ENCODE measurements around the gene HDAC4. TPM values are rescaled to one million over a fixed set of nuclear protein-coding genes. Genes with fewer than 3 reads are reported as not detected.

HDAC4 gene
- total and polyA plus RNA-seq, 3 experiments from 2014 or later: 8.3 to 28.8 (median 24.0) TPM

DNA sequence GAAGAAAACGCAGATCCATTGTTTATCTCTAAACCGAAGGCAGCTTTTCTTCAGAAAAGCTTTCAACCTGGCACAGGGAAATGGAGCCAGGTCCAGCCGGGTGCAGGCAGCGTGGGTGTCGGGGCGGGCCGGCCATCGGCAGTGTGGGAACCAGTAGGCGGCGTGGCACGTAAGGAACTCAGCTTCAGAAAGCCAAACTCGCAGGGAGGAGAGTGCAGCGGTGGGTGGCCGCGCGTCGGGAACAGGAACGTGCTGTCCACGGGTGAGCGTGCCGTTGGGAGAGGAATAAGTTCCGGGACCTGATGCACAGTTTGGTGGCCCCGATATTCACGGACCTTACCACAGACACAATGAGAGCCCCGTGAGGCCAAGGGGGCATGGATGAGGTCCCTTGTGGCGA lies 282.6 kb downstream of the HDAC4 start:
- Histone ChIP-seq H3K27ac (ENCODE audit: low read depth, low read length) (no peak overlapping the region), H3K4me1 (ENCODE audit: insufficient read depth, low read length) (no peaks in the 10 kb centered on the region), H3K4me3 (ENCODE audit: low read length) (no peak overlapping the region), H3K9me3 (ENCODE audit: low read length) (no peaks in the 10 kb centered on the region), H3K27me3 (ENCODE audit: insufficient read depth, low read length, poor library complexity, severe bottlenecking) (no peaks in the 10 kb centered on the region), H3K36me3 (ENCODE audit: insufficient read depth, low read length) (no peaks in the 10 kb centered on the region)
- no peaks in the 10 kb centered on the region for H3K9me3 Mint-ChIP-seq
- ChIA-PET POLR2A (no interaction called here), CTCF (no interaction called here)
- H3K4me1 Mint-ChIP-seq: peaks cover 19 to 32% (median 19%) of the 10 kb centered on the region in 3 donors
- H3K27me3 Mint-ChIP-seq: no peaks in the 10 kb centered on the region
- peak overlapping the region in 1 of 8 donors; percentile 32 for H3K27ac Mint-ChIP-seq
- peaks cover 0 to 28% (median 4%) of the 10 kb centered on the region in 3 donors for H3K36me3 Mint-ChIP-seq
- no peak for DNase-seq
- H3K4me3 Mint-ChIP-seq: peak overlapping the region in 3 of 7 donors; percentile 37 to 41 (median 40)

DNA sequence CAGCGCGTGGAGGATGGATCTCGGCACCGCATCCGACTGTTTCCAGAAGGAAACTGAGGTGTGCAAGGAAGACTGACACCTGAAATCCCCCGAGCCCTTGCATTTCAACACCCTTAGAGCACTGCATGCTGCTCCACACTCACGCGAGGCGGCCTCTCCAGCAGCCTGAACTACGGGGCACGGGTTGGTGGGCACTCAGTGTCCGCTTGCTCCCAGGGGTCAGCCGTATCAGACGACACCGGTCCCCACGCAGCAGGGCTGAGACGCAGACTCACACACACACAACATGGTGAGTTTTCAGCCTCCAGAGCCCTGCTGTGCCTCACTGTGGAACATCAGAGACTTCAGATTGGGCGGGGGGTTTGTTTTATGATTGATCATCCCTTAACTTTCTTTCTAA lies 283.0 kb downstream of the HDAC4 start:
- POLR2A ChIA-PET: interaction anchor here (0.6 kb wide), 1 partner anchor 1266 kb away, joined by 3 read pairs; no protein-coding TSS in a partner anchor

DNA sequence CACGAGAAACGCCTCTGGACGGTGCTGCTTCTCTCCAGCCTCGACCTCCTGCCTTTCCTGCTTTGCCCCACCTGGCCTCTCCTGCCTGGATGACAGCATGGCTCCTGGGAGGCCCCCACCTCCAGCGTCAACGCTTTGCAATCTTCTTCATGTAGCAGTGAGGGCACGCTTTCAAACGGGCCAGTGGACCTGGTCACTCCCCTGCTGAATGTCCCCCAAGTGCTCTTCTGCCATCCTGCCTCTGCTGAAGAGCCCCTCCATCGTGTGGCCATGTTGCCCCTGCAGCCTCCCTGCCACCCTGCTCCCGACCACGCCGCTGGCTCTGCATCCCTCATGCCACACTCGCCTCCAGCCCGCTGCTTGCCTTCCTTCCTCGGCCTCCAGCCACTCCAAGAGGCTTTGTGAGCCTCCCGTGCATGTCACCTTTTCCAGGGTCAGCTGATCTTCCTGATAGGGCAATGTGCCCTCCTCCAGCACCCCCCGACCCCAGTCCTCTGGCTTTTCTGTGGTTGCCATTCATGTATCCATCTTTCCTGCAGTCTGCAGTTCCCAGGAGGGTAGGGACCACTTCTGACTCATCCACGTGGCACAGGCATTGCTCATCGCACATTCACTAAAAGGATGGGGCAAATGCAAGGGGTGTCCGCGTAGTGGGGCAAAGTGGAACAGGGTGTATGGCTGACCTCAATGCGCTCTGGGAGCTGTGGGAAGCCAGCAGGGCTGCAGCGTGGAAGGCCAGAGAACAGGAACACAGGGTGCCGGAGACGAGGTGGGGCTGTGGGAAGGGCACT lies 284.2 kb downstream of the HDAC4 start:
- Histone ChIP-seq H3K4me1 (ENCODE audit: insufficient read depth, low read length) (no peaks in the 10 kb centered on the region), H3K27ac (ENCODE audit: low read depth, low read length) (no peak overlapping the region), H3K27me3 (ENCODE audit: insufficient read depth, low read length, poor library complexity, severe bottlenecking) (no peaks in the 10 kb centered on the region), H3K4me3 (ENCODE audit: low read length) (no peak overlapping the region), H3K9me3 (ENCODE audit: low read length) (no peaks in the 10 kb centered on the region), H3K36me3 (ENCODE audit: insufficient read depth, low read length) (no peaks in the 10 kb centered on the region)
- Mint-ChIP-seq H3K36me3 (peaks cover 0 to 27% (median 4%) of the 10 kb centered on the region in 3 donors), H3K4me3 (peak overlapping the region in 2 of 7 donors; percentile 5 to 83), H3K27me3 (no peaks in the 10 kb centered on the region), H3K27ac (peak overlapping the region in 4 of 8 donors; percentile 29 to 79 (median 46)), H3K4me1 (peaks cover 19 to 32% (median 19%) of the 10 kb centered on the region in 3 donors), H3K9me3 (no peaks in the 10 kb centered on the region)
- ChIA-PET CTCF (no interaction called here), POLR2A (no interaction called here)
- DNase-seq: no peak

More for the DNA sequence above, 283.0 kb downstream of the HDAC4 start:
- Histone ChIP-seq H3K27ac (ENCODE audit: low read depth, low read length) (no peak overlapping the region), H3K36me3 (ENCODE audit: insufficient read depth, low read length) (no peaks in the 10 kb centered on the region), H3K9me3 (ENCODE audit: low read length) (no peaks in the 10 kb centered on the region), H3K4me3 (ENCODE audit: low read length) (no peak overlapping the region), H3K4me1 (ENCODE audit: insufficient read depth, low read length) (no peaks in the 10 kb centered on the region), H3K27me3 (ENCODE audit: insufficient read depth, low read length, poor library complexity, severe bottlenecking) (no peaks in the 10 kb centered on the region)
- peak overlapping the region in 1 of 7 donors; percentile 9 for H3K4me3 Mint-ChIP-seq
- H3K27me3 Mint-ChIP-seq: no peaks in the 10 kb centered on the region
- no peak for DNase-seq
- CTCF ChIA-PET: no interaction called here
- no peaks in the 10 kb centered on the region for H3K9me3 Mint-ChIP-seq
- H3K27ac Mint-ChIP-seq: peak overlapping the region in 1 of 8 donors; percentile 32
- peaks cover 19 to 32% (median 19%) of the 10 kb centered on the region in 3 donors for H3K4me1 Mint-ChIP-seq
- peaks cover 0 to 28% (median 4%) of the 10 kb centered on the region in 3 donors for H3K36me3 Mint-ChIP-seq

DNA sequence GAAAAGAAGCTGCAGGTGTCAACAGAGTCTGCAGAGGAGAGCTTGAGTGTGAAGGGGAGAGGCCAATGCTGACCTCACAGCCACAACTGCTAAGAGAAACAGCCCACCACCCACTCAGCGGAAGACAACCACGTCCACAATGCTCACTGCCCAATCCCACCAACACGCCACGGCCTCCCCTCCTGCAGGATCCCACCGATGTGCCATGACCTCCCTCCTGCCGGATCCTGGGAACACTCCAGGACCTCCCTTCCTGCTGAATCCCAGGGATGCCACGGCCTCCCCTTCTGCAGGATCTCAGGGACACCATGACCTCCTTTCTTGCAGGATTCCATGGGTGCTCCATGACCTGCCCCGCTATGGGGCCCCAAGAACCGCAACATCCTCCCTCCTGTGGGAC lies 285.2 kb downstream of the HDAC4 start:
- Histone ChIP-seq H3K36me3 (ENCODE audit: insufficient read depth, low read length) (no peaks in the 10 kb centered on the region), H3K4me3 (ENCODE audit: low read length) (no peak overlapping the region), H3K27me3 (ENCODE audit: insufficient read depth, low read length, poor library complexity, severe bottlenecking) (no peaks in the 10 kb centered on the region), H3K9me3 (ENCODE audit: low read length) (no peaks in the 10 kb centered on the region), H3K4me1 (ENCODE audit: insufficient read depth, low read length) (no peaks in the 10 kb centered on the region), H3K27ac (ENCODE audit: low read depth, low read length) (no peak overlapping the region)
- CTCF ChIA-PET: no interaction called here
- Mint-ChIP-seq H3K4me1 (peaks cover 17 to 32% (median 19%) of the 10 kb centered on the region in 3 donors), H3K27ac (peak overlapping the region in 1 of 8 donors; percentile 65), H3K9me3 (no peaks in the 10 kb centered on the region), H3K4me3 (no peak overlapping the region), H3K27me3 (no peaks in the 10 kb centered on the region), H3K36me3 (peaks cover 0 to 36% (median 4%) of the 10 kb centered on the region in 3 donors)
- POLR2A ChIA-PET: no interaction called here
- no peak for DNase-seq

DNA sequence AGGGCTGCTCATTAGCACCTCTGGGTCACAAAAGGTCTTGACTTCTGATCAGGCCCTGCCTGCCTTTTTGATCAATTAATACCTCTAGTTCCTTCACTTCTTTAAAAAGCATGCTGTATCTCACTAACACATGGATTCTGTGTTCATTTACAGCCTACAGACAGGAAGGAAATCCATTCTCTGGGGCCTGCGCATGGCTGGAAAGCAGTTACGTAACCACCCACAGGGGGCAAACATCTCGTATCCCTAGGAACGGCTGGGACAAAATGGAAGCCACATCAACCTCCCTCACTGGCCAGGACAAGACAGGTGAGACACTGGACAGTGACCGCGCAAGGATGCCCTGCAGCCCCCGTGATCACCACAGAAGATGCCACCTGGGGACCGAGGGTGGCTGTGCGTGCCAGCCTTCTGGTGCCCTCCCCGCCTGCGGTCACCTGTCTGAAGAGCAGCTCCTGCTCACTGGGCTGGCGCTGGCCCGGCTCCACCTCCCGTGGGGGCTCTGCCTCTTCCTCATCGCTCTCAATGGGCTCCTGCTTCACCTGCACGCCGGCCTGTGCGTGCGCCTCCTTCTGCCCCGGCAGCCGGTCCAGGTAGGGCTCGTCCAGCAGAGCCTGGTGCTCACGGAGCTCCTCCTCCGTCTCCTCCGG lies 286.1 kb downstream of the HDAC4 start:
- Mint-ChIP-seq H3K27ac (no peak overlapping the region), H3K4me3 (no peak overlapping the region), H3K4me1 (peaks cover 11 to 24% (median 14%) of the 10 kb centered on the region in 3 donors), H3K27me3 (peaks cover 0 to 1% of the 10 kb centered on the region in 2 donors), H3K36me3 (peaks cover 0 to 45% (median 4%) of the 10 kb centered on the region in 3 donors), H3K9me3 (no peaks in the 10 kb centered on the region)
- ChIA-PET CTCF (no interaction called here), POLR2A (no interaction called here)
- DNase-seq: no peak
- Histone ChIP-seq H3K27ac (ENCODE audit: low read depth, low read length) (no peak overlapping the region), H3K9me3 (ENCODE audit: low read length) (no peaks in the 10 kb centered on the region), H3K4me1 (ENCODE audit: insufficient read depth, low read length) (no peaks in the 10 kb centered on the region), H3K27me3 (ENCODE audit: insufficient read depth, low read length, poor library complexity, severe bottlenecking) (no peaks in the 10 kb centered on the region), H3K4me3 (ENCODE audit: low read length) (no peak overlapping the region), H3K36me3 (ENCODE audit: insufficient read depth, low read length) (peaks cover 2% of the 10 kb centered on the region)

DNA sequence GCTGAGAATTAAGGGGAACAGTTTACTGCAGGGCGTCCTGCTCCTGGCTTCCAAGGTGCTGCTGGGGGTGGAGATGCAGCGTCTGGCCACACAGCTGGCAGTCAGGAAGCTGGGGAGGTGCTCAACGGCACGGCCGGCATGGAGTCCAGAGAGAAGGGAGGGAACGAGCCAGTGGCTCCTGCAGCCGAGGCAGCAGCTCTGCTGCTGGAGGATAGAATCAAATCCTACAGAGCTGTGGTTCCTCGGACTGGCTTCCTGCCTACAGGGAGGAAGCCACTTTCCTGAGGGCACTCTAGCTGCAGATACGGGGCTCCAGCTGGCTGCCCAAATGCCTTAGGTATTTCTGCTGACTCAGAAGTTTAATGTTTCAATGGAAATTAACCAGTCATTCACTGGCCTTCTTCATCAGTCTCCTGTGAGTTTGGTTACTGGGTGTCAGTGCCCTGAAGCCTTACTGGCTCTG lies 286.7 kb downstream of the HDAC4 start:
- POLR2A ChIA-PET: no interaction called here
- Mint-ChIP-seq H3K9me3 (no peaks in the 10 kb centered on the region), H3K27me3 (peaks cover 0 to 1% of the 10 kb centered on the region in 2 donors), H3K27ac (no peak overlapping the region), H3K4me1 (peaks cover 9 to 19% (median 14%) of the 10 kb centered on the region in 3 donors), H3K4me3 (no peak overlapping the region), H3K36me3 (peaks cover 0 to 51% (median 4%) of the 10 kb centered on the region in 3 donors)
- Histone ChIP-seq H3K9me3 (ENCODE audit: low read length) (no peaks in the 10 kb centered on the region), H3K4me3 (ENCODE audit: low read length) (no peak overlapping the region), H3K27ac (ENCODE audit: low read depth, low read length) (no peak overlapping the region), H3K27me3 (ENCODE audit: insufficient read depth, low read length, poor library complexity, severe bottlenecking) (no peaks in the 10 kb centered on the region), H3K36me3 (ENCODE audit: insufficient read depth, low read length) (peaks cover 8% of the 10 kb centered on the region), H3K4me1 (ENCODE audit: insufficient read depth, low read length) (no peaks in the 10 kb centered on the region)
- CTCF ChIA-PET: no interaction called here
- no peak for DNase-seq

DNA sequence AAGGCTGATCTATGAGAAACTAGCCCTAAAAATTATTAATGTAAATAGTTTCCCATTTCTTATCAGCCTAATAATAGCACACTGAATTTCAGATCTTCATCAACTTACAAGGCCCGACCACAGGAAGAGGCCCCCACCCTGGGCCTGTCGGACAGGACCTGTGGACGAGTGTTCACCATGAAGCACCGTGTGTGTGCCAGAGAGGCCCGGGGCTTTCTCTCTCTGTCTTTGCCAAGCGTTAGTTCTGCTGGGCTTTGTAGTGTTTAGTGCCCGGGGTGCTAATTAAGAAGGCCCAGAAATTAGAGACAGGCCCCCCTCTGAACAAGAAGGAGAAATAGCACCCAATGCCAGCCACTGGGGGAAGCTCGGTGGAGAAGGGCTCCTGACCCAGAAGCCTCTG lies 287.2 kb downstream of the HDAC4 start:
- DNase-seq: no peak
- H3K4me3 Mint-ChIP-seq: no peak overlapping the region
- Histone ChIP-seq H3K4me3 (ENCODE audit: low read length) (no peak overlapping the region), H3K9me3 (ENCODE audit: low read length) (no peaks in the 10 kb centered on the region), H3K36me3 (ENCODE audit: insufficient read depth, low read length) (peaks cover 9% of the 10 kb centered on the region), H3K4me1 (ENCODE audit: insufficient read depth, low read length) (no peaks in the 10 kb centered on the region), H3K27ac (ENCODE audit: low read depth, low read length) (no peak overlapping the region), H3K27me3 (ENCODE audit: insufficient read depth, low read length, poor library complexity, severe bottlenecking) (no peaks in the 10 kb centered on the region)
- H3K9me3 Mint-ChIP-seq: no peaks in the 10 kb centered on the region
- CTCF ChIA-PET: interaction anchor here (1.0 kb wide), 1 partner anchor 22 kb away, joined by 4 read pairs; no protein-coding TSS in a partner anchor
- POLR2A ChIA-PET: no interaction called here
- peaks cover 3 to 14% (median 10%) of the 10 kb centered on the region in 3 donors for H3K4me1 Mint-ChIP-seq
- H3K27ac Mint-ChIP-seq: peak overlapping the region in 2 of 8 donors; percentile 33 to 38
- H3K27me3 Mint-ChIP-seq: peaks cover 0 to 1% of the 10 kb centered on the region in 2 donors
- H3K36me3 Mint-ChIP-seq: peaks cover 0 to 55% (median 4%) of the 10 kb centered on the region in 3 donors

DNA sequence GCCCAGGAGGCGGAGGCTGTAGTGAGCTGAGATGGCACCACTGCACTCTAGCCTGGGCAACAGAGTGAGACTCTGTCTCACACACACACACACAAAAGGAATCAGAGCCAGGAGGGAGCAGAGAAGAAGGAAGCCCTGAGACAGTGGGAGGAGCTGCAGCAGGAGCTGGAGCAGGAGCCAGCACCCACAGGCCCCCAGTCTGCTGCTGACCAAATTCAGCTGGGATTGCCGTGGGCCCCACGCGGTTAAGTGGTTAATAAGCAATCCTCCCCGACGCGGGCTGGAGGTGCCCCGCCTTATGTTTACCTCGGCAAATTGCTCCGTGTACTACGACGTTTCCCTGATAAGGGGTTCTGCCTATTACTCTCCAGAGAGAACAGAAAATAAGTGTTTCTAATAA lies 287.6 kb downstream of the HDAC4 start:
- no peak for DNase-seq

More for the DNA sequence above, 287.6 kb downstream of the HDAC4 start:
- H3K27me3 ChIP-seq (ENCODE audit: insufficient read depth, low read length, poor library complexity, severe bottlenecking): no peaks in the 10 kb centered on the region
- peak overlapping the region in 1 of 7 donors; percentile 39 for H3K4me3 Mint-ChIP-seq
- peaks cover 9% of the 10 kb centered on the region for H3K36me3 ChIP-seq (ENCODE audit: insufficient read depth, low read length)
- H3K36me3 Mint-ChIP-seq: peaks cover 0 to 59% (median 6%) of the 10 kb centered on the region in 3 donors
- no peaks in the 10 kb centered on the region for H3K4me1 ChIP-seq (ENCODE audit: insufficient read depth, low read length)
- H3K27ac Mint-ChIP-seq: peak overlapping the region in 1 of 8 donors; percentile 38
- ChIA-PET CTCF (interaction anchor here (1.0 kb wide), 1 partner anchor 22 kb away, joined by 4 read pairs; no protein-coding TSS in a partner anchor), POLR2A (no interaction called here)
- no peaks in the 10 kb centered on the region for H3K9me3 ChIP-seq (ENCODE audit: low read length)
- H3K27ac ChIP-seq (ENCODE audit: low read depth, low read length): no peak overlapping the region
- H3K27me3 Mint-ChIP-seq: peaks cover 0 to 1% of the 10 kb centered on the region in 2 donors
- H3K4me1 Mint-ChIP-seq: peaks cover 0 to 9% (median 7%) of the 10 kb centered on the region in 3 donors
- H3K9me3 Mint-ChIP-seq: no peaks in the 10 kb centered on the region
- no peak overlapping the region for H3K4me3 ChIP-seq (ENCODE audit: low read length)
